ENCODE results near the gene RNF223.

Gene RNF223

GRCh38 chr1:1073743-1074587, at the start of gene RNF223:
TSS of gene RNF223 (minus strand) at chr1:1074306. CDS start at chr1:1072566, 1,740 bp downstream.
- peak; percentile 63 for DNase-seq

- DNase-seq: peak; percentile 10
Measured at GRCh38 chr1:1122981-1123480, 48.9 kb upstream of the RNF223 start.

GRCh38 chr1:1122078-1122811, 48.1 kb upstream of the RNF223 start:
- DNase-seq: peak; percentile 77

- DNase-seq: peak; percentile 57
Measured at GRCh38 chr1:1121611-1122077, 47.5 kb upstream of the RNF223 start.

- peak; percentile 90 for DNase-seq
Measured at GRCh38 chr1:1120866-1121591, 46.9 kb upstream of the RNF223 start.

GRCh38 chr1:1120096-1120495, 46.0 kb upstream of the RNF223 start:
- DNase-seq: no peak

- DNase-seq: peak; percentile 70
Measured at GRCh38 chr1:1119272-1119890, 45.3 kb upstream of the RNF223 start.

- DNase-seq: peak; percentile 11
Measured at GRCh38 chr1:1118876-1119220, 44.7 kb upstream of the RNF223 start.

DNA sequence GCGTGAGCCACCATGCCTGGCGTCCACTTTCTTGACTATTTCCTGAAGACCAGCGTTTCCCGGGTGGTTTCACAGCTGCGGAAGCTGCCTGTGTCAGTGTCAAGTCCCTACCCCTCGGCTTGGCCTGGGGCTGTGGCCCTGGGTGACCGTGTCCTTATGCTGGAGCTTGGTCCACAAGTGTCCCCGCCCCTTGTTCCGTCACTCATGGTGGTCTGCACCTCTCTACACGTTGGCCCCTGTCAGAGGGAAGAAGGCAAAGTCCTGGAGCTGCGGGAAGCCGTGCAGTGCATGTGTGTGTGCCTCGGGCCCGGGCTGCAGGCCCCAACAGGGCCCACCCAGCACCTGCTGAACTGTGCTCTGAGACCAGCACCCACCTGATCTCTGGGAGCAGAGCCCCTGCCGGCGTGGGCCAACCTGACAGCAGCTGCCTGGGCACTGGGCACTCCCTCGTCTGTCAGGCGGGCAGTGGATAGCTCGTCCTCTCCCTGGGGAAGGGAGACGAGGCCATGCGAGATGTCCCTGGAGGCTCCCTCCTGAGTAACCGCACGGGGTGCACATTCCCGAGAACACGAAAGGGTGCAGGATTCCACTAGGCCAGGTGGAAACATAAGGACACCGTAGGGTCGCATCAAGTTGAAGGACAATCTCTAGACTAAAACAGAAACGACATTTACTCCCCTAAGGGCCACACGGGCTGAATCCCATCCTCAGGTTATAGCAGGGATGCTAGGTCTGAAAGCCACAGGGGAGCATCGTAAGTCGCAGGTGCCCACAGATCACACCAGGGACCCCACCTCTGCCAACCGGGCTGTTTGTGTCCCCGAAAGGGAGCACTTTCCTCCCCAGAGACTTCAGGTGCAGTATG, 44.1 kb upstream of the RNF223 start:
- no peak for DNase-seq

GRCh38 chr1:1117469-1117831, 43.3 kb upstream of the RNF223 start:
- DNase-seq: no peak

DNA sequence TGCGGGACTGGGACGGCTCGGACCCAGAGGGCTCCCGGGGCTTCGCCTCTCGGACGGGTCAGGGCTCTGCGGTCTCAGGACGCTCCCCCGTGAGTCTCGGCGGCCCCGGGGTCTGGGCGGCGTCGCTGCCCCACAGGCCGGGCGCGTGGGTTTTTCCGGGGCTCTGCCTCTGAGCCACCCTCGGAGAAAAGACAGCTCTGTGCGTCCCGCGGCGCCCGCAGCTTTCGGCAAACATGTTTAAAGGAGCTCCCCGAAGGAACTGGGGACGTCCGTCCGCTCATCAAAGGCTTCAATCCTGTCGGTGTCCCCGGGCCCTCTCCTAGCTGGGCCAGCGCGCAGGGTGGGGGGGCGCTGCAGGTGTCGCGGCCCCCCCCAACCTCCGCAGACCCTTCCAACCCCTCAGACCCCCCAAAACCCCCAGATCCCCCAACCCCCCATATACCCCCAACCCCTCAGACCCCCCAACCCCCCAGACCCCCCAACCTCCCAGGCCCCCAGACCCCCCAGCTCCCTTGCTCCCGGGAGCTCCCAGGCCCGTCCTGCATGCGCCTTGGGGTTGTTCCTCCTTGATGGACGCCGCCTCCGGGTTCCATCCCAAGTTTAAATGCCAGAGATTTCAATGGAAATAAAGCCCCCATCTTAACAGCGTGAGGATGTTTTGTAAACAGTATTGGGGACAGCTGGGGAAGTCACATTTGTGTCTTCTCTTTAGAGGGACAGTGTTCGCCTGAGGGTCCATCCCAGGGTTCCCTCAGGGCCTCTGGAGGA, 42.8 kb upstream of the RNF223 start:
- DNase-seq: peak; percentile 31

DNA sequence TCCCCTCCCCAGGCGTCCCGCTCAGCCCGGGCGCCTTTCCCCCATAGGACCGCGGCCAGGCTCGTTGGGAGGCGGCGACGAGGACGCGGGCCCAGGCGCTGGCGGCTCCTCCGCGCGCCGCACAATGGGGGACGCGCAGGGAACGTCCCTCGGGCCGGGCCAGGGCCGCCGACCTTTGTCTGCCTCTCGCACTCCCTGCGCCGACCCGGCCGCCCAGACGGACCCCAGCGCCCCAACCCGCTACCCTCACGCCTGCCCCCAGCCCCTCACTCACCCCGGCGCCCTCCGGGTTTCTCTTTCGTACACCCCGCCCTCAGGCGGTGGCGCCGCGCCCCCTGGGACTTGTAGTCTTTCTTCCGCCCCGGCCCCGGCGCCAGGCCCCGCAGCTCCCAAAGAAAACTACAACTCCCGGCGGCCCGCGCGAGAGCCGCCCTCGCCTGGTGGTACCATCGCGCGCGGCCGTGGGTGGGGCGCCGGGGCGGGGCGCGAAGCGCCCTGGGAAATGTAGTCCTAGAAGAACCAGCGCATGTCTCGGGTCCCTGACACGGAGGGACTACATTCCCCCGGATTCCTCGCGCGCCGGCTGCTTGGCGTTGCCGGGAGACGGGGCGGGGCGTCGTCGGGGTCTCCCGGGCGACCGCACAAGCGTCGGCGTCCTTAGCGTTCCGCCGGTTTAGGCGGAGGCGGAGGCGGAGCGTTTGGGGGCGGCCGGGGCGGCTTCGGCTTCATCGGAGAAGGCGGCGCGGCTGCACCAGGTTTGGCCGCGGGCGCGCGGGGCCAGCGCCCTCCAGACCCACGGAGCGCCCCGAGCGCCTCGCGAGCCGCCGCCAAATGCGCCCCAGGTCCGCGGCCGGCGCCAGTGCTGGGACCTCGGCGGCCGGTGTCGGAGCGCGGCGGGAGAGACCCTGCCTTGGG, 41.9 kb upstream of the RNF223 start, which contains the start of gene C1orf159:
Gene C1orf159, minus strand, starts transcription at position 304 of the 915 bp plus-strand sequence. CDS start 24,546 bp downstream, outside the sequence.
- peak; percentile 97 for DNase-seq

DNA sequence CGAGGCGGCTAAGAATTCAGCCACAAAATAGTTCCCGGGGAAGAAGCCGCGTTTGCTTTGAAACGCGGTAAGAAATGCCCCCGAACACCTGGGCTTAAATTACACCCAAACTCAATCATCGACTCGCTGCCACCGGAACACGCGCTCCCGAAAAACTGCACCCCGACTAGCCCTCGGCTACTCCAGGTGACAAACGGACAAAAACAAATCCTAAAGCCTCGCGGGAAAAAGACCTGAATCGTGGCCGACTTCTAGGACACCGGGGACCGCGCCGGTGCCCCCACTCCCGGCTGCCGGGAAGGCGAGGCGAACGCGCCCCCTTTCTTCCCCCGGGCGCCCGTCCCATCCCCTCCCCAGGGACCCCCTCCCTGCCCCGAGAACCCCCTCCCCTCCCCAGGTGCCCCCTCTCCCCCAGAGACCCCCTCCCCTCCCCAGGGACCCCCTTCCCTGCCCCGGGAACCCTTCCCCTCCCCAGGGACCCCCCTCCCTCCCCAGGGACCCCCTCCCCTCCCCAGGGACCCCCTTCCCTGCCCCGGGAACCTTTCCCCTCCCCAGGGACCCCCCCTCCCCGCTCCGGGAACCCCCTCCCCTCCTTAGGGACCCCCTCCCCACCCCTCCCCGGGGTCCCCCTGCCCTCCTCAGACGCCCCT, 41.2 kb upstream of the RNF223 start:
- no peak for DNase-seq

DNA sequence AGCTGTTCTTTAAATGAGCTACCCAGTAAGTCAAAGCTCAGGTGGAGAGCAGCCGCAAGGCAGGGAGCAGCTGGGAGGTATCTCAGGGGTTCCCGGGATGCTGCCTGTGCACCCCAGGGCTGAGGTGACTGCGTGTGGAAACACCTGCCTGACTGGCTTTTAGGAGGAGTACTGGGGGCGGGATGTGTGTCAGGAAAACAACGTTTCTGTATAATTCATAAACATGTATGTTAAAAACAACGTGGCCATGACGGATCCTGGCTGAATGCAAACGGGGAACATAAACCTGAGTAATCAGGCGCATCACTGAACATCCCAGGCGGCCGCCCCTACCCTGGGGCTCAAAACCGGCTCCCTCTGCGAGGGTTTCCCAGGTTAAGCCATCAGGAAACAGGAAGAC, 40.3 kb upstream of the RNF223 start:
- no peak for DNase-seq

DNA sequence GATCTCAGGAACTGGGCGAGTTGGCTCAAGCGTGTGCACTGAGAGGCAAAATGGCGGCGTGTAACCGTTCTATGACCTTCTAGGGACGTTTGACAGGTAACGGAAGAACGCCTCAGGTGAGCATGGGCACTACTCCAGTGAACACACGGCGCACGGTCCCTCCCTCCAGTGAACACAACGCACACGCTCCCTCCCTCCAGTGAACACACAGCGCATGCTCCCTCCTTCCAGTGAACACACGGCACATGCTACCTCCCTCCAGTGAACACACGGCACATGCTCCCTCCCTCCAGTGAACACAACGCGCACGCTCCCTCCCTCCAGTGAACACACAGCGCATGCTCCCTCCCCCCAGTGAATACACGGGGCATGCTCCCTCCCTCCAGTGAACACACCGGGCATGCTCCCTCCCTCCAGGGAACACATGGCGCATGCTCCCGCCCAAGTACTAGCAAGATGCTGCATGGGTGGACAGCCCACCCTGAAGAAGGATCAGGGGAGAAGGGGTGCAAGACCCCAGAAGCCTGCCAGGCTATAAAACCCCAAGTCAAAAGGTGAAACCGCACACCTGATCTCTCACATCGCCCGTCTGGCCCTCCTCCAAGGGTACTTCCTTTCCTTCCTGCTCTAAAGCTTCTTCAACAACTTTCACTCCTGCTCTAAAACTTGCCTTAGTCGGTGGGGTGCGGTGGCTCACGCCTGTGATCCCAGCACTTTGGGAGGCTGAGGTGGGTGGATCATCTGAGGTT, 38.3 kb upstream of the RNF223 start:
- DNase-seq: no peak

DNA sequence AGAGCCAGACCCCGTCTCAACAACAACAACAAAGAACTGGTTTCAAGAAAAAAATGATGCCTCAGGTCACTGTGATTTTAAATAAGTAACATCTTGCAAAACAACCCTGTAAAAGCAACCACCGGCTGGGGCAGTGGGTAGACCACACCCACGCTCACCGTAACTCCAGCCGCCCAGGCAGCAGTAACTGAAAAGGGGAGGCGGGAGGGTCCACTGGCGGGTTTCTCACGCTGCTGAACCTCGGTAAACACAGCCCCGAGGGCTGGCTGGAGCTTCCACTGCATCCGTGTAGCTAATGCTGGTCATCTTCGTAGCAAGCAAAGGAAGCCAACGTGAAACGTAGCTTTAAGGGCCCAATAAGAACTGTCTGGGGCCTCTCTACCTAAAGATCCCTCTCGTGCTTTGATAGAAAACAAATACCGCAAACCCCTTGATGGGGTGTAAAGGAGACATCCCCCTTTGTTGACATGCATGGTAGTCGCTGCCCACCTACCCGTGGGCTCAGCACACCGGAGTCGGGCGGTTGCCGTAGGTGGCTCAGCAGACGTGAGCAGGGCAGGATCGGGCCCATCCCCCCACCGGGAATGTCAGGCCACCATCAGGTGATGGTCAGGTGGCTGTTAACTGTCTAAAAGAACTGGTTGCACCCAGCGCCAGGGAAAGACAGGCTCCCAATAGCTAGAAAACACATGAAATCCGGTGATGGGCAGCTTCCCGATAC, 37.6 kb upstream of the RNF223 start:
- no peak for DNase-seq

- no peak for DNase-seq
Measured at GRCh38 chr1:1110561-1110971, 36.5 kb upstream of the RNF223 start.

GRCh38 chr1:1109743-1110142, 35.6 kb upstream of the RNF223 start:
- DNase-seq: no peak

Data from NCI-H69 (cell line).